ENCODE data around the gene ACP4. TPM values are rescaled to one million over a fixed set of nuclear protein-coding genes. Genes with fewer than 3 reads are reported as not detected.

Gene ACP4
- total RNA-seq, 1 experiment from 2014 or later, result not detected

DNA sequence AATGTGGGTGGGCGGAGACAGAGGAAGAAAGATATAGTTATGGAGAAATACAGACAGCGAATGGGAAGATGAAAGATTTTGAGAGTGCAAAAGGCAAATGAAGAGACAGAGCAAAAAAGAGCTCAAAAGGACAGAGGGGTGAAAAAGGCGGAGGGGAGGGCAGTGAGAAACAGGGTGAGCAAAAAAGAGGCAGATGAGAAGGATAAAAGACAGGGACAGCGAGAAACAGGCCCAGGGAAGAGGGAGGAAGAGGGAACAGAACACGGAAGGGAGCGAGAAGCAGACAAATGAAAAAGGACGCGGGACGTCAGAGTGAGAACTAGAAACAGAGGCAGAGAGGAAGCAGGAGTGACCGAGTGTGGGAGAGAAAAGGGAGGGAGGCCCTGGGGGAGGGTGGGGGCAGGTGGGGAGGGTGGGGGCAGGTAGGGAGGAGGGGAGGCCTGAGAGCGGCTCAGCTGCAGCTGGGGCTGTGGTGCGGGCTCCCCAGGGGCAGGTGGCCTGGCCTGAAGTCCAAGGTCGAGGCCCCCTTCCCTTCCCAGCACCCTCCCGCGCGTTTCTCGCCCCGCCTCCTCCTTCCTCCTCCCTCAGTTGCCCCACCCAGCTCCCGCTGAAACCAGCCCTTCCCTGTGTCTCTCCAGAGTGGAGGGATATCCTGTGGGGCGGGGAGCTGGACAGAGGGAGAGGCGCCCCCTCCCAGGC is 30.5 kb downstream of the ACP4 start:
- DNase-seq (ENCODE audit: low read depth), result no peak

DNA sequence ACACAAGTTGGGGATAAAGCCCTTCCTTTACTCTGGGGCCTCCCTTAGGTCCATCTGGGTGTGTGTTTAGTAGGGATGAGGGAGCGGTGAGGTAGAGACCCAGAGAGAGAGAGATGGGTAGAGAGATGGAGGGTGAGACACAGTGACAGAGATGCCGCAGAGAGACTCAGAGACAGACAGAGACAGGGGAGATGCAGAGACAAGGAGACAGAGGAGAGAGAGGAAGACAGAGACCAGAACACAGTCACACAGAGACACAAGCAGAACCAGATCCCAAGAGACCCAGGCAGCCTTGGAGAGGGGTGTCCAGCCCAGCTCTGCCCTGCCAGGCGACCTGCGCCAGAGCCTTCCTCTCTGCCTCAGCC is 31.0 kb downstream of the ACP4 start:
- DNase-seq (ENCODE audit: low read depth), result no peak

DNA sequence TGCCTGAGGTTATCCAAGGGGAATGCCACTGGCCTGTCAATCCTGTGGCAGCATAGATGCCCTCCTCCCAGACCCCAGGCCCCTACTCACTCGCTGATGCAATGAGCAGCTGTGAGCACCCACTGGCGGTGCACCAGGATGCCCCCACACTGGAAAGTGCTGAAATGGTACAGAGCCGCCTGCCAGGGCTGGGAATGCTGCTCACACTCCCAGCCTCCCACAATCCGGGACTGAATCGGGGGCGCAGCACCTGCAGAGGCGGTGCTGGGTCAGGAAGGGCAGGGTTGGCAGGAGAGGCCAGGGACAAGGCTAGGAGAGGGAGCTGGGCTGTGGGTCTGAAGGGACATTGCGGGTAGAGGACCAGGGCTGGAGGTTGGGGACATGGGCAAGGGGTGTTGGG is 31.4 kb downstream of the ACP4 start:
- no peak for DNase-seq (ENCODE audit: low read depth)

DNA sequence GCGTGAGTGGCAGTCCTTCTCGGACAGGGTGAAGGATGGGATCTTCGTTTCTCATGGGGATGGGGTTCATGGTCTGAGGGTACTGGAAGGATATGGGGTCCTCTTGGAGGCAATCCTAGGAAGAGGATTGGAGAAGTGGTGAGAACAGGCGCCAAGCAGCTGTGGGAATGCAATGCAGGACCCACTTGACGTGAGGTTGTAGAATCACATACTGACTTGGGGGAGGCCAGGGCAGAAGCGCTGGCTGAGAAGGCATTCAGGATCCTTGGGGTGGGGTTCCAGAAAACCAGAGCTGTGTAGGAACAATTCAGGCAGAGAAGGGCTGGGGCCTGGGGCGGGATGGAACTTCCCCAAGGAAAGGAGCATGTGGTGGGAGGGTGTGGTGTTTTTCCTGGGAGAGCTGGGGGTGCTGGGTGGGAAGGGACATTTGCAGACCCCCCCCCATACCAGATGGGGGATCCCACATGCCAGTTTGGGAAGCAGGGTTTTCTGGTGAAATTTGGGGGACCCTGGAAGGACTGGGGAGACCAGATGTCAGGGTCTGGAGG is 32.5 kb downstream of the ACP4 start:
- no peak for DNase-seq (ENCODE audit: low read depth)

DNA sequence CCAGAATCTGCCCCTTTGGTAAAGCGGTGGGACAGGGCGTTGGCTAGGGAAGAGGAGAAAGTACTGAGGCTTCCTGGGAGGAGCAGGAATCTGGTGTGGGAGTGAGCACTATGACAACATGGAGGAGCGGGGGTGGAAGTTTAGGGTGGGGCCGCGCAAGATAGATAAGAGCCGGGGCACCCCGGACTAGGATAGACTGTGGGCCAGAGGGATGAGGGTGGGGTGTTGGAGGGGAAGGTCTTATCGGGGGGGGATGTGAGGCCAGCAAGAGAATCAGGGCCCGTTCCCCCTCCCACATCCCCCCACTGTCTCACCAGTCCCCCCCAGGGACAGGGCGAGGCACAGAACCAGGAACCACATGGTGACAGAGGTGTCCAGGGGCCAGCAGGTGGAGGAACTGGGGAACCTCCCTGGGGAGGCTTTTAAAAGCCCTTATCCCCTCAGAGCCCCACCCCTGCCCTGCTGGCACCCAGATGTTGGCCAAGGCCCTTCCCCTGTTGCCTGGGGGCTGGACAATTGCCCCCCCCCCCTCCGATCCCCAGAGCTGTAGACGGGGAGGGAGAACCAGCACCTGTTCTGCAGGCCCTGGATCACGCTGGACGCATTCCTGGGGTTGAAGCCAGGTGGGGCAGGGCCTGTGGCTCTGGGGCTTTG is 33.3 kb downstream of the ACP4 start, which contains the start of gene KLK1:
Gene KLK1 (minus strand): TSS at position 399 of the 654 bp plus-strand sequence. CDS start 39 bp downstream, at position 360.
- DNase-seq (ENCODE audit: low read depth), result no peak

DNA sequence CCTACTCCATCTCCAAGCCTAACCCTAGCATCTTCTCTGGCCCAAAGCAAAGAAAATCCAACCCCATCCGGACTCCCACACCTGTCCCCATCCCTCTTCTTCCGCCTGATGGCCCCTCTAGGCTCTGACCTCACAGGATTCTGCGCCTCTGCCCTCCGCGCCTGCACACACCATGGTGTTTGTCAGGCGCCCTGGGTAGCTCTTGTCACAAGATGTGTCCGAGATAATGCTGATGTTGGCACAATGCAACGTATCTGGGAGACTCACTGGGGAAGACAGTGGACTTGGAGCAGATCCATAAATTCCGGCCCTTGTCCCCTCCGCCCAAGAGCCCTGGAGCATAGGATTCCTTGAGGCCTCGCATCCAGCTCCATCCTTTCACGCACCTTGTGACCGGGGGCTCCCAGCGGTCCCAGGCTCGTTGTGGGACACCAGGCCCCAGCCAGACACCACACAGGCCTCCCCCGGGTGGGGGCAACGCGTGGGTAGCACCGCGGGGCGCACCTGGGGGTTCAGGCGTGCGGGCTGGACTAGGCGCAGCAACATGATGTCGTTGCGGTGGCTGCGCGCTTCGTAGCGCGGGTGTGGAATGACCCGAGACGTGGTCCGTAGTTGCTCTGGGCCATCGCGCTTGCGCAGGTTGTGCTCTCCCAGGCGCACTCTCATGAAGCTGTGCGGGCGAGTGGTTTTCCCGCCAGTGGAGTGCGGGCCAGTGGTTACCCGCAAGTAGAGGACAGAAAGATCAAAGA is 36.5 kb downstream of the ACP4 start:
- DNase-seq (ENCODE audit: low read depth), result no peak

DNA sequence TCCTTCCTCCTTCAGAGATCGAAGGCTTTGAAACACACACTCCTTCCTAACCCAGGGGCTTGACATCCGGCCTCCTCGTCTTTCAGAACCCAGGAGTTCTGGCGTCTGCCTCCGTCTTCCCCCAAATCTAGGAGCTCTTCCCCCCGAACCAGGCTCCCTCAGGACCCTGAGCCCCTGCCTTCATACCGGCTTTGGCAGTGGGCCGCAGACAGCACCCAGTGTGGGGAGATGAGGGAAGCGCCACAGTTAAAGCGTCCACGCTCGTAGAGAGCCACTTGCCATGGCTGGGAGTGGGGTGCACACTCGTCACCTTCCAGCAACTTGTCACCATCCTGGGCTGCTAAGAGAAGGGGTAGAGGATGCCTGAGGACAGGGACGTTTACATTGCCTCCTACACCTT is 37.3 kb downstream of the ACP4 start:
- DNase-seq (ENCODE audit: low read depth), result no peak

DNA sequence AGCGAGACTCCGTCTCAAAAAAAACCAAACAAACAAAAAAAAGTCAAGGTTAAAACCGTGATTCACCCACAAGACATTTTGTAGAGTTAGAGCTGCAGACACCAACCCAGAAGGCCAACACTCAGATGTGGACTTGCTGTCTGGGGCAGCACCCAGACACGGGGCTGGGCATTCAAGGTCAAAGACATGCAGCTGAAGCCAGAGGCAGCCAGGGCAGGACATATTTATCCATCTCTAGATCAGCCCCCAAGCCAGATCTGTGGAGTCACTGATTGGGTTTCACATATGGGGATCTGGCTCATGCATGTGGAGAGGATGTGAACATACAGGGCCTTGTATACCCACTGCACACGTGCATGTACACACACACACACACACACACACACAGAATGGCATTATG is 39.6 kb downstream of the ACP4 start:
- DNase-seq (ENCODE audit: low read depth), result peak; percentile 16

DNA sequence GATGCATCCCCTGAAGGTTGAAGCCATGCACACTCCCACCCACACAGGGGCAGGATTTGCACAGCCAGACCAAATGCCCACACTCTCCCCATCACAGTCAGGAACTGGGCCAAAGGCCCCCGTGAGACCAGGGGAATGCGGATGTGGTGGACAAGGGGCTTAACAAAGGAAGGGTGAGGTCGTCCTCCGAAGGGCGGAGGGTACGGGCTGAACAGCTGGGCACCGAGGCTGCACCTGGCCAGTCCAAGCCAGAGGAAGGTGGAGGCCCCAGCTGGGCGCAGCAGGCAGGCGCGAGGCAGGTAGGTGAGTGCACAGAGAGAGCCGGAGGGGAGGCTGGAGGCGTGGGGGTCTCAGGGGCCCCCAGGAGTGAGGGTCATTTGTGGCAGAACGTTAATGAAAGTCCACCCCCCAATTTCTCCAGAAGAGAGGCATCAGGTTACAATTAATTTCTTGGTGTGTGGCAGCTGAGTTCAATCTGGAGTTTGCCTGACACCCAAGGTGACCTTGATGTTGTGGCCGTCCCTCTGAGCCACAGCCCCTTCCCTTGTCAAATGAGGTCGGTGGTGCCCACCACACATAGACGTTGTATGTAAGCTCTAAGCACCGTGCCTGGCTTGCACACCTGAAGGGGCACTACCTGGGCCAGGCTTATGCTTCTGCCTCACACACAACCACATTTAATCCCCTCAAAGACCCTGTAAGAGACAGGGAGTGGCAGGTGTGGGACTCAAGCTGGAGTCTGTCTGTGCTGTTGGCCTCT is 40.2 kb downstream of the ACP4 start:
- DNase-seq (ENCODE audit: low read depth), result peak; percentile 41

DNA sequence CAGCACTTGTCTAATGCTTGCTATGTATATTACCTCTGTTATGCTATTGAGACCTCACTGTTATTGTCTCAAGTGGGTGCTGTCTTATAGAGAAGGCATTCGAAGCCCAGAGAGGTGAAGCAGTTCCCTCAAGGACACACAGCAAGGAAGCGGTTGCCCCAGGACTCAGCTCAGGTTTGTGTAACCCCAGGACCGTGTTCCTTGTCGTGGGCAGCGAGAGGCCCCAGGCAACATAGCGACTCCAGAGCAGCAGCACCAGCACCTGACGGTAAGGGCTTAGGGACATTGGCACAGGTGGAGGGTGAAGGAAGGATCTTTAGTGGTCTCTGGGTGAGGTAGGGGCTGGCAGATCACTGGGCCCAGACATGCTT is 40.8 kb downstream of the ACP4 start:
- no peak for DNase-seq (ENCODE audit: low read depth)

DNA sequence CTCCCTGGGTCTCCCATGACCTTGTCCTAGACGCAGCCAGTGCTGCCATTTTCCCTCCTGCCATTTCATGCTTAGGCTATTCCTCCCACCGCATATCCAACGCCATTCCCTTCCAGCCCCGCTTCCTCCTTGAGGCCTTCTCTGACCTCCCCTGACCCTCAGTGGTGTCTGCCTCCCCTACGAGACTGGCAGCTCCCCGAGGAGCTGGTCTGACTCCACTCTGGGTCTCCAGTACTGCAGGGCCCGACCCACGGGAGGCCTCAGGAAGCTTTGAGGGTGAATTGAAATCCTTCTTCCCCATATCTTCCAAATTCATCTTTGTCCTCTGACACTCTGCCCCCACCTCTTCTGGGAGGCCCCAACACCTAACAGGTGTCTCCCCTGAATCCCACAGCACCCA is 42.5 kb downstream of the ACP4 start:
- DNase-seq (ENCODE audit: low read depth), result no peak

DNA sequence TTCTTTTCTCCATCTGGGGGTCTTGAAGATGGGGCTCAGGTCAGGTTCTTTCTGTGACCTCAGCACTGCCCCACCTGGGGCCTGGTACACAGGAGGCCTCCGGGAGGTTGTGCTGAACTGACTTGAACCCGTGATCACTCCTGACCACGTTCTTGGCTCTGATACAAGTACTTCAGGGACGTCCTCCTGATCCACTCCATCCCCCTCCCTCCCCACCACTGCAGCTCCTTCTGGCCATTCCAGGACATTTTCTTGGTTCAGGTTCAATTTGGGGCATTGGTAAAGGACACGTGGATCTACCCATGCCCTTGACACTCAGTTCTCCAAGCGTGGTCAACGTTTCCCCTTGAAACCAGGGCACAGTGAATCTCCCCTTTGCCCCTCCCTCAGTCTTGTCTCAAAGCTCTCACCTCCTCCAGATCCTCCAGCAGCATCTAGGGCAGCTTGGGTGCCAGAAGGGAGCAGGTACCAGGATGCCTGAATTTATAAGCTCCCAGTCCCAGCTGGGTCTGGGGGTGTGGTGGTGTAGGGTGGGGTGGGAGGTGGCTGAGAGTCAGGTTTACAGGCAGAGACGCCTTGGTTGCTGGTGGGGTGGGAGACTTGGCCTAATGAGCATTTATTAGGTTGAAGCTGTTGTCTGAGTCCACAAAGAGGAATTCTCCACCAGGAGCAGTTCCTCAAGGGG is 43.0 kb downstream of the ACP4 start, which contains the start of gene KLK15:
Gene KLK15 (minus strand): TSS at position 458 of the 685 bp plus-strand sequence. CDS start 2,082 bp downstream, outside the sequence.
- no peak for DNase-seq (ENCODE audit: low read depth)

DNA sequence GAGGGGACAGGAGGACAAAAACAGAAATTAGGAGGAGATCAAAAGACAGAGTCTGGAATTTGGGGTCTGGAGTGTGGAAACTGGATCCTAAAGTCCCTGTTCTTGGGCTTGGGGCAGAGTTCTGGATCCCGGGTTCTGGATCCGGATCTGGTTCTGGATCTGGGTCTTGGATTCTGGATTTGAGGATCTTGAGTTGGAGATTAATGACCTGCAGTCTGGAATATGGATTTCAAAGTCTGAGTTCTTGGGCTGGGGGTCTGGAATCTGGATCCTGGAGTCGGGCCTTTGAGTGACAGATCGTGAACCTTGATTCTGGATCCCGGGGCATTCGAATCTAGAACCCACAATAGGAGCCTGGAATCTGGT is 43.6 kb downstream of the ACP4 start:
- DNase-seq (ENCODE audit: low read depth), result no peak

DNA sequence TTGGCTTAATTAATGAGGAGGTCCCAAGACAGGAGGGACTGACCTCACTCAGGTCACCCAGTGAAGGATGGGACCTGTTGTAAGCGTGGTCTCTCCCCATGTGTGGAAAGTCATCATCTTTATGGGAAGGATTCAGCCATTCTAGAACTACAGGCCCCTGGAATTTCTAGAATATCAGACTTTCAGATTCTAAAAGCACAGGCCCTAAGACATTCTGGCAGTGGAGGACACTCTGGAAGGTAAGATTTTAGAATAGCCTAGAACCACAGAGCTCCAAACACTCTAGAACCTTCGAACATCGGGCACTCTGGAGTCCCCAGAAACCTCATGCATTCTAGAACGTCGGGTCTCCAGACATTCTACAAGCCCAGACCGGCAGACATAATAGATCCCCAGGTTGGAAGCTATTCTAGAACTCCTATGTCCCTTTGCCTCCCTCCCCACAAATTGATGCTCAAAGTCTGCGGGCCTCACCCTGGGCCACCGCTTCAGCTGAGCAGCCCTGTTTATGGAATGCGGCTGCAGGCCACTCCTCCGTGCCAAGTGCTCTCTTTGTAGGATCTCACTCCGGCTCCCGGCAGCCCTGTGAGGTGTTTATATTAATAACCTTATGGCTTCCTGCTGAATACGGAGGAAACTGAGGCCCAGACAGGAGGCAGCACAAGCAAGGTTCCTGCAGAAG is 45.0 kb downstream of the ACP4 start:
- DNase-seq (ENCODE audit: low read depth), result no peak

DNA sequence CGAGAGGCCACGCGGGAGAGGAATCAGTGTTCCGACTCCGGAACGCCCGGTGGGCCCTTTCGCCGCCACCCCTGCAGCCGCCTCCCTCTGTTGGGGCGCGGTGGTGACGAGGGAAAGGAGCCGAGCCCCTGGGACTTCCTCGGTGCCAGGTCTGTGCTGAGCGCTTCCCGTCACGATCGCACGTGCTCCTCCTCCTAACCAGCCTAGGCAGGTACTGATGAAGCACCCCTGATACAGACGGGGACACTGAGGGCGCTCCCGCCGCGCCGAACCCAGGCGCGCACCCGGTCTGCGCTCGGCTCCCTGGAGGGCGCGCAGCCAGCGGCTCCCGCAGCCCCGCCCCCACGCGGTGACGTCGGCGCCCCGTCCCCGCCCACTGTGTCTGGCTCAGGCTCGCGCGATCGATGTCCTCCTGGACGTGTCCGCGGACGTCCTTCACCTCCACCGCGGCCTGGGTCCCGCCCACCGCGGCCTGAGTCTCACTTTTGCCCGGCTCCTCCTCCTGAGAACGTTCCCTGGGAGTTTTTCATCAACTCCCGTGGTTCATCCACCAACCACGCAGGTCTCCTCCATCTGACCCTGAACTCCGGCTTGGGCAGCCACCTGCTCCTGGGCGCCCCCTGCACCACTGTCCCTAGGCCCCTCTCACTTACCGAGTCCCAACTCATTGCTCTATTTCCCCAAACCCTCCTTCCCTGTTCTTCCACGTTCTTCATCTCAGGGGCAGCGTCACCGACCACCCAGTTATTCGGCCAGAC is 45.7 kb downstream of the ACP4 start:
- DNase-seq (ENCODE audit: low read depth), result peak; percentile 48

DNA sequence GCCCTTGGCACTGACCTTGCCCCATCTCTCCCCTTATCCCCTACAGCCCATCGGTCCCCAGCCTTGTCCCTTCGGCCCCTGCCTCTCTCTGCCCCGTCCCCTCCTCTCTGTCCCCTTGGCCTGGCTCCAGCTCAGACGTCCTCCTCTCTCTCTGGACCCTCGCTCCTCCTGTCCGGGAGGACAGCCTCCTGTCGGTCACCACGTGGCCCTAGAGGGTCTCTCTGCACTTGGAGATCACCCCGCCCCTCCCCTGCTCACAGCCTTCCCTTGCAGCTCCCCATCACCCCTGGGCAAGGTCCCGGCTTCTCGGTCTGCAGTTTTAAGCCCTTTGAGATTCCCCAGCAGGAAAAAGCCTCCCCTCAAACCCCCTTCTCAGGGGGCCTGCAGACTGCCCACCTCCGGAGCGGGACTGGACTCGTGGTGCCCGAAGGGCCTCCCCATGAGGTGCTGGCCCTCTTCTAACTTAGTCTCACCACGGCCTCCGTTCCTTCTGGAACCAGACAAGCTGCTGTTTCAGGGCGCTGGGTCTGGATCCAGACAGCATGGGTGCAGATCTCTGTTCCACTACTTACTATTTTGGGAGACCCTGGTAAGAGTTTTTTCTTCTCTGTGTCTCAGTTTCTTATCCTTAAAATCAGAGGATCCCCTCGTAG is 46.5 kb downstream of the ACP4 start:
- DNase-seq (ENCODE audit: low read depth), result no peak

DNA sequence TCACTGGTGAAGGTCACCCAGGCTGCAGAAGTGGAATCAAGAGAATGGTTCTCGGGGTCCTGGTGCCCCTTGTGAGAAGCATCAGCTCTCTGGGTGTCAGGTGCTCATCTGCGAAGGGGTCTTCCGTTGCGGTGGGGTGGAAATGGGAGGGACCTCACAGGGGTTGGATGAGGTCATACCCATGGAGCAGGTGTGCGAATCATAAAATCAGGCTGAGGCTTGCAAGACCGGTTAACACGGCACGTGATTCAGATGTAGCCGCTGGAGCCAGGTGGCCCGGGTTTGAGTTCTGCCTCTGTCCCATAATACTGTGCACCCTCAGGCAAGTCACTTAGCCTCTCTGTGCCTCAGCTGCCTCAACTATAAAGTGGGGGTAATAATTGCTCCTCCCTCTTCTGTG is 47.1 kb downstream of the ACP4 start:
- no peak for DNase-seq (ENCODE audit: low read depth)

DNA sequence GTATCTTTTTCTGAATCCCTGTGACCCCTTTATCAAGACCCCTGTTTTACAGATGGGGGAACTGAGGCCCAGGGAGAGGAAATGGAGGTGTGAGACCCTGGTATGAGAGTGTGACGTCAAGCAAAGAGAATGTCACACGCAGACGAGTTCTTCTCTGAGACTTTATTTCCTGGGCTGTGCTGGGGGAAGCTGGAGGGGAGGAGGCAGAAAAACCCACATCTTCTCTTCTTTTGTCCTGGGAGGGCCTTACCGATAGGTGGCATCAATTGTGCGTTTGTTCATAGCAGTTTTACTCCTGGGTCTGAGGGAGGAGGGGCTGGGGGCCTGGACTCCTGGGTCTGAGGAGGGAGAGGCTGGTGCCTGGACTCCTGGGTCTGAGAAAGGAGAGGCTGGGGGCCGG is 48.0 kb downstream of the ACP4 start:
- DNase-seq (ENCODE audit: low read depth), result peak; percentile 28
